H1 (cell line): ENCODE results near the gene SYNPO. TPM values are rescaled to one million over a fixed set of nuclear protein-coding genes. Genes with fewer than 3 reads are reported as not detected.

Experiments
- CTCF ChIA-PET: fragments of 300-600 bp; sonication (Branson Sonifier 250); formaldehyde crosslinking; loops from one replicate; lab custom pipeline; 2021; ENCODE audit not compliant: partially characterized antibody; lab: Charles Lee
- POLR2A ChIA-PET: fragments of 300-600 bp; sonication (Branson Sonifier 250); formaldehyde crosslinking; loops from one replicate; lab custom pipeline; 2021; ENCODE audit warnings: inconsistent platforms; ENCODE audit not compliant: partially characterized antibody; lab: Charles Lee
- DNase-seq, 2 experiments: peaks; one replicate each; pipeline versions ENCODE4 v3.0.0 to v3.0.0-alpha.2; 2010 to 2022; ENCODE audit warnings: low spot score in 2 of 2, low read depth in 1 of 2, mixed read lengths in 1 of 2
- FAIRE-seq: peaks from 2 replicates; lab custom pipeline; 2011; peaks lifted over from hg19 to GRCh38; lab: Jason Lieb, UNC
- H2AFZ ChIP-seq: 2 replicates; pipeline ENCODE4 v1.8.1; 2012; ENCODE audit warnings: low read length, inconsistent platforms
- H2AK5ac ChIP-seq: 2 replicates; pipeline ENCODE4 v1.6.1; 2013; ENCODE audit warnings: low read depth, low read length
- H2BK120ac ChIP-seq: replicated peaks from 2 replicates; pipeline ENCODE3; 2013; ENCODE audit warnings: low read depth, low read length, inconsistent platforms
- H2BK12ac ChIP-seq: 2 replicates; pipeline ENCODE4 v1.6.1; 2013; ENCODE audit warnings: low read depth, low read length
- H2BK15ac ChIP-seq: 2 replicates; pipeline ENCODE4 v1.6.1; 2013; ENCODE audit warnings: low read length
- H2BK20ac ChIP-seq: 2 replicates; pipeline ENCODE4 v1.6.1; 2013; ENCODE audit warnings: low read length
- H2BK5ac ChIP-seq: 2 replicates; pipeline ENCODE4 v1.6.1; 2013; ENCODE audit warnings: low read depth, low read length
- H3K14ac ChIP-seq: 2 replicates; pipeline ENCODE4 v1.6.1; 2013; ENCODE audit warnings: inconsistent platforms; ENCODE audit not compliant: insufficient read length
- H3K18ac ChIP-seq: 2 replicates; pipeline ENCODE4 v1.6.1; 2013; ENCODE audit warnings: low read length; ENCODE audit errors: extremely low read depth
- H3K23ac ChIP-seq: 2 replicates; pipeline ENCODE4 v1.6.1; 2013; ENCODE audit warnings: inconsistent platforms; ENCODE audit not compliant: insufficient read length
- H3K23me2 ChIP-seq: 2 replicates; pipeline ENCODE4 v1.6.1; 2013; ENCODE audit warnings: low read depth, low read length
- H3K27ac ChIP-seq: 2 replicates; pipeline ENCODE4 v1.6.1; 2011; ENCODE audit warnings: low read depth, low read length, inconsistent platforms
- H3K27me3 ChIP-seq, 4 experiments: replicated peaks in 1 of 4; 1 replicate in 1 of 4; 2 replicates in 3 of 4; pipeline versions ENCODE4 v1.6.1 to v1.8.1; 2011 to 2013; ENCODE audit warnings: low read length in 3 of 4, mild to moderate bottlenecking in 3 of 4, inconsistent platforms in 2 of 4, mixed read lengths in 2 of 4, moderate library complexity in 1 of 4; ENCODE audit not compliant: control insufficient read depth in 3 of 4, insufficient read depth in 3 of 4; ENCODE audit errors: extremely low read depth in 1 of 4
- H3K36me3 ChIP-seq, 4 experiments: 2 replicates each; pipeline versions ENCODE4 v1.6.1 to v1.8.1; 2011 to 2013; ENCODE audit warnings: mild to moderate bottlenecking in 4 of 4, low read length in 3 of 4, moderate library complexity in 2 of 4, control low read depth in 1 of 4, inconsistent platforms in 1 of 4; ENCODE audit not compliant: insufficient read depth in 4 of 4, control insufficient read depth in 2 of 4
- H3K4ac ChIP-seq: replicated peaks from 2 replicates; pipeline ENCODE3; 2013; ENCODE audit warnings: low read length, low read depth, mixed read lengths, inconsistent platforms; ENCODE audit not compliant: insufficient read length
- H3K4me1 ChIP-seq, 4 experiments: replicated peaks in 1 of 4; 1 replicate in 1 of 4; 2 replicates in 3 of 4; pipeline versions ENCODE4 v1.6.1 to v1.8.1; 2011 to 2013; ENCODE audit warnings: low read length in 3 of 4, inconsistent platforms in 2 of 4, mixed read lengths in 1 of 4; ENCODE audit not compliant: insufficient read depth in 4 of 4, control insufficient read depth in 3 of 4
- H3K4me2 ChIP-seq, 2 experiments: 2 replicates each; pipeline versions ENCODE4 v1.6.1 to v1.8.1; 2011 to 2013; ENCODE audit warnings: low read depth in 2 of 2, low read length in 2 of 2, control low read depth in 1 of 2, inconsistent platforms in 1 of 2, mild to moderate bottlenecking in 1 of 2; ENCODE audit not compliant: insufficient read depth in 1 of 2
- H3K4me3 ChIP-seq, 4 experiments: fragments of 200-600, 300-600 bp in 1 of 4; sonication (generic), shearing (Covaris generic), sonication (Bioruptor Twin) in 1 of 4; 2 replicates each; pipeline versions ENCODE4 v1.5.1 to v1.8.1; 2011 to 2016; ENCODE audit warnings: low read length in 4 of 4, low read depth in 3 of 4, control low read depth in 2 of 4, inconsistent platforms in 2 of 4, mild to moderate bottlenecking in 2 of 4, mixed read lengths in 1 of 4, moderate library complexity in 1 of 4; ENCODE audit not compliant: insufficient read depth in 2 of 4; ENCODE audit errors: extremely low read depth in 1 of 4
- H3K56ac ChIP-seq: replicated peaks from 2 replicates; pipeline ENCODE3; 2013; ENCODE audit warnings: low read depth, mild to moderate bottlenecking, mixed read lengths, low read length, inconsistent platforms; ENCODE audit not compliant: insufficient read length
- H3K79me1 ChIP-seq: 2 replicates; pipeline ENCODE4 v1.6.1; 2013; ENCODE audit warnings: low read depth, low read length, control low read depth
- H3K79me2 ChIP-seq, 2 experiments: 2 replicates each; pipeline versions ENCODE4 v1.6.1 to v1.8.1; 2012 to 2013; ENCODE audit warnings: low read length in 2 of 2, mild to moderate bottlenecking in 2 of 2, inconsistent platforms in 1 of 2; ENCODE audit not compliant: insufficient read depth in 2 of 2, control insufficient read depth in 1 of 2
- H3K9ac ChIP-seq, 4 experiments: replicated peaks in 1 of 4; 1 replicate in 1 of 4; 2 replicates in 3 of 4; pipeline versions ENCODE4 v1.6.1 to v1.8.1; 2011 to 2013; ENCODE audit warnings: low read depth in 3 of 4, low read length in 3 of 4, control low read depth in 2 of 4, mild to moderate bottlenecking in 2 of 4, moderate library complexity in 2 of 4, inconsistent platforms in 1 of 4; ENCODE audit errors: extremely low read depth in 1 of 4
- H3K9me3 ChIP-seq, 2 experiments: 2 replicates each; pipeline versions ENCODE4 v1.6.1 to v1.8.1; 2012 to 2013; ENCODE audit warnings: mild to moderate bottlenecking in 2 of 2, moderate library complexity in 2 of 2, control low read depth in 1 of 2, inconsistent platforms in 1 of 2, low read depth in 1 of 2, low read length in 1 of 2, mixed read lengths in 1 of 2; ENCODE audit not compliant: insufficient read depth in 2 of 2
- H4K20me1 ChIP-seq, 2 experiments: replicated peaks in 1 of 2; 2 replicates each; pipeline versions ENCODE3 to v1.8.1; 2011 to 2013; ENCODE audit warnings: inconsistent platforms in 2 of 2, low read length in 2 of 2, mild to moderate bottlenecking in 1 of 2; ENCODE audit not compliant: insufficient read depth in 2 of 2, control insufficient read depth in 1 of 2
- H4K5ac ChIP-seq: 2 replicates; pipeline ENCODE4 v1.6.1; 2013; ENCODE audit warnings: low read length, low read depth, mixed read lengths, inconsistent platforms; ENCODE audit not compliant: insufficient read length
- H4K8ac ChIP-seq: 2 replicates; pipeline ENCODE4 v1.8.0; 2013; ENCODE audit warnings: mild to moderate bottlenecking, moderate library complexity, low read length, inconsistent platforms; ENCODE audit not compliant: insufficient read depth; ENCODE audit errors: extremely low read depth
- H4K91ac ChIP-seq: replicated peaks from 2 replicates; pipeline ENCODE3; 2013; ENCODE audit warnings: low read length, mixed read lengths, inconsistent platforms; ENCODE audit not compliant: insufficient read length
- BCL11A ChIP-seq, 2 experiments: IDR thresholded peaks; one replicate each; pipeline ENCODE4 v1.6.1; 2011; ENCODE audit warnings: low read depth in 2 of 2, low read length in 2 of 2, mild to moderate bottlenecking in 2 of 2
- CHD1 ChIP-seq: IDR thresholded peaks from 2 replicates; pipeline ENCODE4 v1.6.1; 2012; ENCODE audit warnings: low read depth, low read length, improper control_type of control experiment
- CHD2 ChIP-seq: IDR thresholded peaks from 2 replicates; pipeline ENCODE4 v1.6.1; 2012; ENCODE audit warnings: low read length, improper control_type of control experiment
- E2F6 ChIP-seq: IDR thresholded peaks from 2 replicates; pipeline ENCODE4 v1.6.1; 2012; ENCODE audit warnings: inconsistent platforms
- EP300 ChIP-seq, 2 experiments: IDR thresholded peaks; 1 replicate in 1 of 2; 2 replicates in 1 of 2; pipeline ENCODE4 v1.6.1; 2011 to 2012; ENCODE audit warnings: low read depth in 2 of 2, low read length in 2 of 2, mild to moderate bottlenecking in 2 of 2, borderline replicate concordance in 1 of 2, inconsistent platforms in 1 of 2, moderate library complexity in 1 of 2
- KDM1A ChIP-seq: fragments of 200-600, 300-600 bp; sonication (generic); IDR thresholded peaks from 2 replicates; pipeline ENCODE4 v1.7.1; 2016; ENCODE audit warnings: mild to moderate bottlenecking, low read length, borderline replicate concordance
- KDM4A ChIP-seq: IDR thresholded peaks from one replicate; pipeline ENCODE4 v1.7.1; 2012; ENCODE audit warnings: low read depth, mild to moderate bottlenecking, moderate library complexity, low read length, inconsistent platforms; ENCODE audit not compliant: severe bottlenecking
- KDM5A ChIP-seq: fragments of 200-600 bp; IDR thresholded peaks from 2 replicates; pipeline ENCODE4 v1.7.1; 2012; ENCODE audit warnings: mild to moderate bottlenecking, low read length, inconsistent platforms, mixed read lengths
- MAX ChIP-seq: IDR thresholded peaks from 2 replicates; pipeline ENCODE4 v1.6.1; 2012; ENCODE audit warnings: inconsistent platforms
- NRF1 ChIP-seq: IDR thresholded peaks from 2 replicates; pipeline ENCODE4 v1.6.1; 2011; ENCODE audit warnings: mild to moderate bottlenecking, low read depth, low read length, improper control_type of control experiment
- POU5F1 ChIP-seq: IDR thresholded peaks from 2 replicates; pipeline ENCODE4 v1.6.1; 2011; ENCODE audit warnings: low read depth, mild to moderate bottlenecking, low read length, moderate library complexity
- RFX5 ChIP-seq: IDR thresholded peaks from 2 replicates; pipeline ENCODE4 v1.6.1; 2011; ENCODE audit warnings: low read depth, low read length, improper control_type of control experiment, borderline replicate concordance
- WGBS, 2 experiments: shearing (Covaris generic) in 1 of 2; methylation state at CpG; one replicate each; pipeline versions ENCODE4 v1.1.6 to v1.1.7; 2013 to 2015; ENCODE audit warnings: low lambda C conversion rate in 2 of 2, mixed read lengths in 2 of 2, inconsistent platforms in 1 of 2, low coverage in 1 of 2, missing lambda C conversion rate in 1 of 2; ENCODE audit not compliant: insufficient replicate concordance in 2 of 2, insufficient coverage in 1 of 2, insufficient read length in 1 of 2; ENCODE audit errors: extremely low coverage in 1 of 2, missing lambda C conversion rate in 1 of 2; 5-methylcytosine and 5-hydroxymethylcytosine counted together
- polyA plus RNA-seq, 7 experiments: library from polyadenylated mRNA; depleted of rRNA in 3 of 7; stranded (reverse) in 5 of 7; unstranded in 2 of 7; fragments of >200 nt in 5 of 7; fragments of 200-250 nt in 2 of 7; gene quantifications; 1 replicate in 5 of 7; 2 replicates in 1 of 7; 4 replicates in 1 of 7; pipeline versions ENCODE4 v1.2.1 to v1.2.3, GENCODE V29; 2011 to 2013; ENCODE audit warnings: missing spikeins in 2 of 7, mixed read lengths in 2 of 7
- total RNA-seq: library from RNA; stranded (reverse); fragmentation: NEBNext Ultra II Directional; extraction: Animal tissue kit (Norgen Biotek cat#: 25700); gene quantifications from 2 replicates; pipeline ENCODE4 v1.2.1, GENCODE V29; 2021

Gene SYNPO
- total and polyA plus RNA-seq, 2 of the 8 experiments (the other 6 are each of a cell fraction or from before 2014, with no cell fraction given), result 2.3 TPM

GRCh38 chr5:150603491-150603890 is 37.0 kb upstream of the SYNPO start:
- H4K91ac ChIP-seq, result no peak overlapping the region
- no peak overlapping the region for H3K27ac ChIP-seq
- H3K79me1 ChIP-seq, result no peaks in the 10 kb centered on the region
- H2AFZ ChIP-seq, result no peak overlapping the region
- ChIA-PET CTCF (interaction anchor here (0.8 to 5.6 kb wide), 9 partner anchors 8 to 50 kb away, joined by 3 to 45 read pairs (median 5); no protein-coding TSS in a partner anchor), POLR2A (no interaction called here)
- no peak overlapping the region for H2BK20ac ChIP-seq
- no peak overlapping the region for H3K4me3 ChIP-seq
- peak overlapping the region; percentile 23; the same call in 1 of the 2 replicates for H2BK15ac ChIP-seq
- no peaks in the 10 kb centered on the region for H3K9me3 ChIP-seq
- peaks cover 0 to 2% (median 0%) of the 10 kb centered on the region in 4 experiments; a peak in 1 of 7 replicates for H3K4me1 ChIP-seq
- WGBS, 2 experiments, result 85% methylated on average over 3 of the region's 3 CpGs; no CpG with 5 or more reads in 1 of the 2 experiments
- no peak overlapping the region for H2BK120ac ChIP-seq
- no peak overlapping the region for H2AK5ac ChIP-seq
- TF ChIP-seq EP300 (IDR thresholded peaks at IDR 0.05; ENCODE audit: borderline replicate concordance in 1 of 2, low read depth in 2 of 2, low read length in 2 of 2) (no peak), MAX (no peak), NRF1 (no peak), CHD2 (no peak), KDM5A (no peak), E2F6 (no peak), KDM4A (no peak), CHD1 (no peak), POU5F1 (no peak), BCL11A (IDR thresholded peaks at IDR 0.05; ENCODE audit: low read depth in 2 of 2, low read length in 2 of 2) (no peak), KDM1A (no peak), RFX5 (no peak)
- H3K36me3 ChIP-seq, result no peaks in the 10 kb centered on the region
- no peaks in the 10 kb centered on the region for H3K27me3 ChIP-seq
- H2BK5ac ChIP-seq, result no peak overlapping the region
- H3K4me2 ChIP-seq, result no peak overlapping the region
- no peak overlapping the region for H3K4ac ChIP-seq
- H3K79me2 ChIP-seq, result no peaks in the 10 kb centered on the region
- H4K20me1 ChIP-seq, result no peaks in the 10 kb centered on the region
- no peak for DNase-seq
- no peak overlapping the region; the same call in 1 of the 2 replicates for H2BK12ac ChIP-seq
- no peak overlapping the region for H3K23ac ChIP-seq
- no peak overlapping the region for H4K5ac ChIP-seq
- H3K23me2 ChIP-seq, result no peaks in the 10 kb centered on the region
- H3K56ac ChIP-seq, result no peak overlapping the region
- no peak overlapping the region for H3K18ac ChIP-seq
- FAIRE-seq, result no peak
- H3K9ac ChIP-seq, result no peak overlapping the region
- H4K8ac ChIP-seq, result no peak overlapping the region
- H3K14ac ChIP-seq, result no peak overlapping the region
